ENCODE results near the gene CRYGB.

GRCh38 chr2:208164951-208165755 is 19.2 kb upstream of the CRYGB start:
- no peak for TF ChIP-seq ZNF274 (IDR thresholded peaks at IDR 0.05; ENCODE audit: low read length)
- TF ChIP-seq ZNF274 (tag by site-specific recombination; IDR thresholded peaks at IDR 0.05; ENCODE audit: borderline replicate concordance) = no peak
- TF ChIP-seq ZBTB7A (tag by site-specific recombination; IDR thresholded peaks at IDR 0.05; ENCODE audit: low read depth) = no peak

Measured in HEK293 (cell line).